H9 (cell line): Measurements from ENCODE around the gene MON1A. TPM values are rescaled to one million over a fixed set of nuclear protein-coding genes. Genes with fewer than 3 reads are reported as not detected.

Source experiments
- DNase-seq: peaks from one replicate; pipeline ENCODE4 v3.0.0-alpha.2; 2017
- H2AFZ ChIP-seq: one replicate; pipeline ENCODE4 v1.6.1; 2013; ENCODE audit warnings: mild to moderate bottlenecking, low read length, control low read depth, moderate library complexity
- H2AK5ac ChIP-seq: 2 replicates; pipeline ENCODE4 v1.6.1; 2013; ENCODE audit warnings: low read length, control low read depth, mixed read lengths; ENCODE audit not compliant: insufficient read length
- H2BK120ac ChIP-seq: one replicate; pipeline ENCODE4 v1.6.1; 2013; ENCODE audit warnings: low read depth, mild to moderate bottlenecking, low read length, control low read depth, inconsistent platforms; ENCODE audit not compliant: poor library complexity, severe bottlenecking
- H2BK12ac ChIP-seq: 2 replicates; pipeline ENCODE4 v1.6.1; 2013; ENCODE audit warnings: low read length, control low read depth, mixed read lengths, low read depth; ENCODE audit not compliant: insufficient read length
- H2BK15ac ChIP-seq: 2 replicates; pipeline ENCODE4 v1.6.1; 2013; ENCODE audit warnings: low read depth, low read length, control low read depth
- H2BK20ac ChIP-seq: one replicate; pipeline ENCODE4 v1.6.1; 2013; ENCODE audit warnings: low read depth, mild to moderate bottlenecking, low read length, control low read depth, inconsistent platforms; ENCODE audit not compliant: poor library complexity, severe bottlenecking
- H2BK5ac ChIP-seq: 2 replicates; pipeline ENCODE4 v1.6.1; 2013; ENCODE audit warnings: low read length, control low read depth, mixed read lengths; ENCODE audit not compliant: insufficient read length
- H3K14ac ChIP-seq: 2 replicates; pipeline ENCODE4 v1.6.1; 2013; ENCODE audit warnings: low read length, control low read depth; ENCODE audit not compliant: insufficient read depth
- H3K18ac ChIP-seq: 2 replicates; pipeline ENCODE4 v1.6.1; 2013; ENCODE audit warnings: low read depth, mild to moderate bottlenecking, mixed read lengths, low read length, control low read depth; ENCODE audit not compliant: insufficient read length
- H3K23ac ChIP-seq: 2 replicates; pipeline ENCODE4 v1.6.1; 2013; ENCODE audit warnings: low read length, control low read depth, mixed read lengths, low read depth; ENCODE audit not compliant: insufficient read length
- H3K23me2 ChIP-seq: 2 replicates; pipeline ENCODE4 v1.6.1; 2013; ENCODE audit warnings: low read depth, mild to moderate bottlenecking, mixed read lengths, low read length, control low read depth; ENCODE audit not compliant: insufficient read length, poor library complexity, severe bottlenecking
- H3K27ac ChIP-seq: 2 replicates; pipeline ENCODE4 v1.5.1; 2013; ENCODE audit warnings: low read length, control low read depth, mixed read lengths, low read depth; ENCODE audit not compliant: insufficient read length
- H3K27me3 ChIP-seq: 2 replicates; pipeline ENCODE4 v1.6.1; 2013; ENCODE audit warnings: low read length, control low read depth, inconsistent platforms; ENCODE audit not compliant: insufficient read depth
- H3K4ac ChIP-seq: 2 replicates; pipeline ENCODE4 v1.6.1; 2013; ENCODE audit warnings: low read depth, mild to moderate bottlenecking, control low read depth, inconsistent platforms, low read length, moderate library complexity
- H3K4me1 ChIP-seq: 2 replicates; pipeline ENCODE4 v1.6.1; 2013; ENCODE audit warnings: low read length, control low read depth, inconsistent platforms; ENCODE audit not compliant: insufficient read depth
- H3K4me2 ChIP-seq: 2 replicates; pipeline ENCODE4 v1.6.1; 2013; ENCODE audit warnings: low read length, control low read depth, mixed read lengths; ENCODE audit not compliant: insufficient read length, insufficient read depth
- H3K56ac ChIP-seq: 2 replicates; pipeline ENCODE4 v1.6.1; 2013; ENCODE audit warnings: low read depth, mild to moderate bottlenecking, mixed read lengths, low read length, control low read depth; ENCODE audit not compliant: insufficient read length
- H3K79me1 ChIP-seq: 2 replicates; pipeline ENCODE4 v1.6.1; 2013; ENCODE audit warnings: low read depth, mild to moderate bottlenecking, moderate library complexity, low read length, control low read depth, inconsistent platforms; ENCODE audit not compliant: insufficient read depth, poor library complexity, severe bottlenecking
- H3K79me2 ChIP-seq: 2 replicates; pipeline ENCODE4 v1.6.1; 2013; ENCODE audit warnings: low read length, control low read depth, inconsistent platforms; ENCODE audit not compliant: insufficient read depth
- H3K9ac ChIP-seq: 2 replicates; pipeline ENCODE4 v1.6.1; 2013; ENCODE audit warnings: low read length, control low read depth, mixed read lengths; ENCODE audit not compliant: insufficient read length; ENCODE audit errors: extremely low read depth
- H3K9me3 ChIP-seq: one replicate; pipeline ENCODE4 v1.6.1; 2013; ENCODE audit warnings: low read depth, low read length, inconsistent platforms; ENCODE audit not compliant: control insufficient read depth
- H3T11ph ChIP-seq: one replicate; pipeline ENCODE4 v1.6.1; 2013; ENCODE audit warnings: mild to moderate bottlenecking, low read length, control low read depth, inconsistent platforms
- H4K20me1 ChIP-seq: one replicate; pipeline ENCODE4 v1.6.1; 2013; ENCODE audit not compliant: control insufficient read depth, insufficient read length, insufficient read depth
- H4K5ac ChIP-seq: 2 replicates; pipeline ENCODE4 v1.6.1; 2013; ENCODE audit warnings: low read depth, mild to moderate bottlenecking, mixed read lengths, low read length, control low read depth; ENCODE audit not compliant: insufficient read length
- H4K8ac ChIP-seq: replicated peaks from 2 replicates; pipeline ENCODE4 v1.6.1; 2013; ENCODE audit warnings: low read length, control low read depth, mixed read lengths, low read depth; ENCODE audit not compliant: insufficient read length
- H4K91ac ChIP-seq: 2 replicates; pipeline ENCODE4 v1.6.1; 2013; ENCODE audit warnings: low read depth, mild to moderate bottlenecking, moderate library complexity, mixed read lengths, low read length, control low read depth; ENCODE audit not compliant: insufficient read length
- H3K27ac Mint-ChIP-seq, 3 experiments: 2 replicates in 2 of 3; 3 replicates in 1 of 3; pipeline ENCODE4 v1.8.0; 2020 to 2021; ENCODE audit warnings: mixed read lengths in 3 of 3, mild to moderate bottlenecking in 1 of 3, moderate library complexity in 1 of 3
- H3K27me3 Mint-ChIP-seq: 2 replicates; pipeline ENCODE4 v1.8.0; 2021; ENCODE audit warnings: low read depth, mild to moderate bottlenecking, moderate library complexity, mixed read lengths
- H3K36me3 Mint-ChIP-seq, 3 experiments: 2 replicates in 2 of 3; 3 replicates in 1 of 3; pipeline ENCODE4 v1.8.0; 2020 to 2021; ENCODE audit warnings: low read depth in 3 of 3, mixed read lengths in 3 of 3; ENCODE audit not compliant: insufficient read depth in 1 of 3
- H3K4me1 Mint-ChIP-seq, 2 experiments: 2 replicates each; pipeline ENCODE4 v1.8.0; 2020; ENCODE audit warnings: mixed read lengths in 2 of 2
- H3K4me3 Mint-ChIP-seq, 2 experiments: 2 replicates in 1 of 2; 3 replicates in 1 of 2; pipeline ENCODE4 v1.8.0; 2020 to 2021; ENCODE audit warnings: mild to moderate bottlenecking in 2 of 2, mixed read lengths in 2 of 2, moderate library complexity in 1 of 2
- H3K9me3 Mint-ChIP-seq, 2 experiments: 2 replicates in 1 of 2; 3 replicates in 1 of 2; pipeline ENCODE4 v1.8.0; 2020; ENCODE audit warnings: mild to moderate bottlenecking in 2 of 2, mixed read lengths in 2 of 2, moderate library complexity in 1 of 2
- CTCF ChIP-seq: fragments of 200-600 bp; sonication (generic); conservative IDR thresholded peaks from 3 replicates; pipeline ENCODE4 v1.8.0; 2021; ENCODE audit warnings: antibody characterized with exemption, mild to moderate bottlenecking
- WGBS: extraction: QIAGEN DNeasy Blood & Tissue Kit; methylation state at CpG from one replicate; pipeline ENCODE4 v1.1.7; 2013; ENCODE audit warnings: missing lambda C conversion rate, low lambda C conversion rate, mixed read lengths; ENCODE audit not compliant: insufficient read length; ENCODE audit errors: extremely low coverage; 5-methylcytosine and 5-hydroxymethylcytosine counted together
- total RNA-seq: library from RNA; stranded (reverse); gene quantifications from 2 replicates; pipeline ENCODE4 v1.2.1, GENCODE V29; 2021

Gene MON1A
- total RNA-seq, 1 experiment from 2014 or later: 10.0 TPM

- Histone ChIP-seq H2AK5ac (no peak overlapping the region), H2BK20ac (no peak overlapping the region), H3K4me1 (0 out of 2 replicates have a peak, but pooled peaks cover 3% of the 10 kb centered on the region), H2BK12ac (no peak overlapping the region), H3K4ac (no peak overlapping the region), H2BK5ac (no peak overlapping the region), H3K56ac (no peak overlapping the region), H4K5ac (no peak overlapping the region), H3K27me3 (no peaks in the 10 kb centered on the region), H2AFZ (no peak overlapping the region), H3K4me2 (no peak overlapping the region), H3K23ac (no peak overlapping the region), H3K27ac (no peak overlapping the region), H3K18ac (no peak overlapping the region), H3K79me1 (no peaks in the 10 kb centered on the region), H3K14ac (no peak overlapping the region), H4K91ac (no peak overlapping the region), H3K9ac (no peak overlapping the region), H4K20me1 (no peaks in the 10 kb centered on the region), H3K79me2 (peaks cover 3% of the 10 kb centered on the region; the same call in 1 of the 2 replicates), H3K23me2 (no peaks in the 10 kb centered on the region), H3T11ph (no peak overlapping the region), H3K9me3 (no peaks in the 10 kb centered on the region), H2BK15ac (no peak overlapping the region), H4K8ac (no peak overlapping the region), H2BK120ac (no peak overlapping the region)
- TF ChIP-seq CTCF: no peak
- Mint-ChIP-seq H3K4me3 (no peak overlapping the region), H3K4me1 (peaks cover 8 to 12% of the 10 kb centered on the region in 2 experiments), H3K9me3 (no peaks in the 10 kb centered on the region), H3K27ac (no peak overlapping the region), H3K36me3 (peaks cover 14 to 22% (median 21%) of the 10 kb centered on the region in 3 experiments; a peak in 6 of 7 replicates), H3K27me3 (no peaks in the 10 kb centered on the region)
- no CpG with 5 or more reads among the region's 1 CpG for WGBS
- DNase-seq: no peak
Measured at GRCh38 chr3:49966233-49966942, 36.8 kb upstream of the MON1A start.
